OCI-LY3 (cell line): ENCODE results near the gene ZGLP1.
A peak's percentile ranks its signal among the peaks of the same experiment; 100 is the strongest.

Experiments
- H2AFZ ChIP-seq: fragments of 200-600, 300-600 bp; shearing (Covaris generic); 2 replicates; pipeline ENCODE4 v1.6.0; 2014; ENCODE audit warnings: antibody characterized with exemption, low read depth, low read length
- H3K27ac ChIP-seq: fragments of 200-600, 300-600 bp; sonication (generic); 2 replicates; pipeline ENCODE4 v1.5.1; 2014; ENCODE audit warnings: mild to moderate bottlenecking, low read length, moderate library complexity, mixed read lengths
- H3K27me3 ChIP-seq: fragments of 200-600, 300-600 bp; sonication (generic); 2 replicates; pipeline ENCODE4 v1.6.1; 2014; ENCODE audit warnings: low read depth, low read length, mixed read lengths
- H3K36me3 ChIP-seq: fragments of 200-600, 300-600 bp; sonication (generic); replicated peaks from 2 replicates; pipeline ENCODE3; 2014; ENCODE audit warnings: low read depth, low read length, mixed read lengths
- H3K4me1 ChIP-seq: fragments of 300-600, 200-600 bp; sonication (generic); 2 replicates; pipeline ENCODE4 v1.6.1; 2014; ENCODE audit warnings: low read length, mixed read lengths
- H3K4me2 ChIP-seq: fragments of 200-600, 300-600 bp; sonication (generic); 2 replicates; pipeline ENCODE4 v1.6.1; 2014; ENCODE audit warnings: low read length, mixed read lengths
- H3K4me3 ChIP-seq: fragments of 300-600, 200-600 bp; sonication (generic); 2 replicates; pipeline ENCODE4 v1.5.1; 2014; ENCODE audit warnings: antibody characterized with exemption, mild to moderate bottlenecking, low read length, moderate library complexity
- H3K79me2 ChIP-seq: fragments of 300-600, 200-600 bp; shearing (Covaris generic); 2 replicates; pipeline ENCODE4 v1.6.1; 2014; ENCODE audit warnings: mild to moderate bottlenecking, low read length, mixed read lengths
- H3K9ac ChIP-seq: fragments of 300-600, 200-600 bp; shearing (Covaris generic); 2 replicates; pipeline ENCODE4 v1.6.0; 2014; ENCODE audit warnings: mild to moderate bottlenecking, low read length, moderate library complexity
- H3K9me3 ChIP-seq: fragments of 200-600, 300-600 bp; shearing (Covaris generic); 2 replicates; pipeline ENCODE4 v1.6.1; 2014; ENCODE audit warnings: low read length, mixed read lengths; ENCODE audit not compliant: insufficient read depth
- H4K20me1 ChIP-seq: fragments of 200-600, 300-600 bp; sonication (generic); 2 replicates; pipeline ENCODE4 v1.6.1; 2016; ENCODE audit warnings: low read length, mixed read lengths; ENCODE audit not compliant: insufficient read depth
- CTCF ChIP-seq: fragments of 200-600, 300-600 bp; sonication (generic); IDR thresholded peaks from 2 replicates; pipeline ENCODE4 v1.5.1; 2014; ENCODE audit warnings: antibody characterized with exemption, low read length, low read depth
- EZH2phosphoT487 ChIP-seq: fragments of 200-600 bp; shearing (Covaris generic); IDR thresholded peaks from 2 replicates; pipeline ENCODE4 v1.6.1; 2018; ENCODE audit warnings: antibody characterized with exemption, mixed run types, low read depth

ZGLP1 gene

GRCh38 chr19:10289836-10290356 lies 19.7 kb downstream of the ZGLP1 start, which contains the start of gene ICAM5:
Gene ICAM5 (plus strand): TSS chr19:10289952. CDS start chr19:10290044, 92 bp downstream.
- Histone ChIP-seq H3K27me3 (no peaks in the 10 kb centered on the region), H3K4me2 (peak within 1 kb of the TSS; percentile 75), H3K27ac (peak within 1 kb of the TSS; percentile 49), H3K4me3 (peak within 1 kb of the TSS; percentile 77), H2AFZ (peak within 1 kb of the TSS; percentile 80), H3K9ac (peak within 1 kb of the TSS; percentile 55), H3K4me1 (peaks cover 5% of the 10 kb centered on the region), H3K9me3 (no peaks in the 10 kb centered on the region), H3K36me3 (peaks cover 36% of the 10 kb centered on the region), H4K20me1 (peaks cover 23% of the 10 kb centered on the region), H3K79me2 (no peaks in the 10 kb centered on the region)
- no peak for TF ChIP-seq EZH2phosphoT487
- no peak for TF ChIP-seq CTCF

GRCh38 chr19:10289167-10289835 lies 20.3 kb downstream of the ZGLP1 start:
- no peaks in the 10 kb centered on the region for H3K27me3 ChIP-seq
- peaks cover 42% of the 10 kb centered on the region for H3K36me3 ChIP-seq
- H3K9me3 ChIP-seq = no peaks in the 10 kb centered on the region
- H2AFZ ChIP-seq = peak overlapping the region; percentile 80
- peaks cover 5% of the 10 kb centered on the region for H3K4me1 ChIP-seq
- peak overlapping the region; percentile 75 for H3K4me2 ChIP-seq
- no peaks in the 10 kb centered on the region; the same call in 1 of the 2 replicates for H3K79me2 ChIP-seq
- peak overlapping the region; percentile 49 for H3K27ac ChIP-seq
- no peak for TF ChIP-seq CTCF
- no peak for TF ChIP-seq EZH2phosphoT487
- H3K4me3 ChIP-seq = peak overlapping the region; percentile 77
- H4K20me1 ChIP-seq = peaks cover 29% of the 10 kb centered on the region
- H3K9ac ChIP-seq = peak overlapping the region; percentile 55

GRCh38 chr19:10288662-10289166 lies 20.9 kb downstream of the ZGLP1 start:
- peak overlapping the region; percentile 55; the same call in 1 of the 2 replicates for H3K9ac ChIP-seq
- peak overlapping the region; percentile 75 for H3K4me2 ChIP-seq
- no peaks in the 10 kb centered on the region for H3K9me3 ChIP-seq
- TF ChIP-seq EZH2phosphoT487 (no peak), CTCF (no peak)
- peak overlapping the region; percentile 49 for H3K27ac ChIP-seq
- peaks cover 3% of the 10 kb centered on the region; the same call in 1 of the 2 replicates for H3K79me2 ChIP-seq
- no peaks in the 10 kb centered on the region for H3K27me3 ChIP-seq
- peaks cover 48% of the 10 kb centered on the region for H3K36me3 ChIP-seq
- peak overlapping the region; percentile 77 for H3K4me3 ChIP-seq
- H2AFZ ChIP-seq = no peak overlapping the region
- H3K4me1 ChIP-seq = peaks cover 5% of the 10 kb centered on the region
- H4K20me1 ChIP-seq = peaks cover 35% of the 10 kb centered on the region
